Stimulated activated naive CD8-positive, alpha-beta T cell treated with anti-CD3 and anti-CD28 coated beads, Interleukin-15, Interleukin-2, amounts not matched to agents 100 ng/mL and 50 ng/mL, for 24 hours (primary cell): ENCODE data around the gene ZNF543.

Experiments used
- H3K27ac Mint-ChIP-seq: one replicate; pipeline ENCODE4 v1.8.0; 2021; ENCODE audit warnings: mild to moderate bottlenecking, mixed read lengths
- H3K27me3 Mint-ChIP-seq: one replicate; pipeline ENCODE4 v1.8.0; 2021; ENCODE audit warnings: mixed read lengths
- H3K36me3 Mint-ChIP-seq: one replicate; pipeline ENCODE4 v1.8.0; 2021; ENCODE audit warnings: low read depth, mixed read lengths
- H3K4me1 Mint-ChIP-seq: one replicate; pipeline ENCODE4 v1.8.0; 2021; ENCODE audit warnings: low read depth, mixed read lengths
- H3K4me3 Mint-ChIP-seq: one replicate; pipeline ENCODE4 v1.8.0; 2021; ENCODE audit warnings: mild to moderate bottlenecking, mixed read lengths
- H3K9me3 Mint-ChIP-seq: one replicate; pipeline ENCODE4 v1.8.0; 2021; ENCODE audit warnings: mixed read lengths

The ZNF543 gene

GRCh38 chr19:57302727-57303401 lies 17.4 kb upstream of the ZNF543 start:
- no peak overlapping the region for H3K4me3 Mint-ChIP-seq
- H3K27ac Mint-ChIP-seq: no peak overlapping the region
- peaks cover 69% of the 10 kb centered on the region for H3K36me3 Mint-ChIP-seq
- peaks cover 15% of the 10 kb centered on the region for H3K4me1 Mint-ChIP-seq
- peaks cover 9% of the 10 kb centered on the region for H3K9me3 Mint-ChIP-seq
- H3K27me3 Mint-ChIP-seq: no peaks in the 10 kb centered on the region

GRCh38 chr19:57305056-57305455 lies 15.2 kb upstream of the ZNF543 start:
- H3K9me3 Mint-ChIP-seq: peaks cover 12% of the 10 kb centered on the region
- no peaks in the 10 kb centered on the region for H3K27me3 Mint-ChIP-seq
- H3K4me1 Mint-ChIP-seq: peaks cover 17% of the 10 kb centered on the region
- H3K4me3 Mint-ChIP-seq: no peak overlapping the region
- peaks cover 59% of the 10 kb centered on the region for H3K36me3 Mint-ChIP-seq
- H3K27ac Mint-ChIP-seq: no peak overlapping the region

- Mint-ChIP-seq H3K27me3 (no peaks in the 10 kb centered on the region), H3K9me3 (peaks cover 18% of the 10 kb centered on the region), H3K4me3 (no peak overlapping the region), H3K36me3 (peaks cover 27% of the 10 kb centered on the region), H3K4me1 (peaks cover 11% of the 10 kb centered on the region), H3K27ac (no peak overlapping the region)
Measured at GRCh38 chr19:57308514-57308913, 11.8 kb upstream of the ZNF543 start.

- H3K36me3 Mint-ChIP-seq: peaks cover 21% of the 10 kb centered on the region
- H3K4me1 Mint-ChIP-seq: peaks cover 5% of the 10 kb centered on the region
- no peak overlapping the region for H3K4me3 Mint-ChIP-seq
- peaks cover 10% of the 10 kb centered on the region for H3K27me3 Mint-ChIP-seq
- no peak overlapping the region for H3K27ac Mint-ChIP-seq
- H3K9me3 Mint-ChIP-seq: peaks cover 28% of the 10 kb centered on the region
Measured at GRCh38 chr19:57310792-57311191, 9.5 kb upstream of the ZNF543 start.

GRCh38 chr19:57314146-57314545 lies 6.1 kb upstream of the ZNF543 start:
- Mint-ChIP-seq H3K4me3 (no peak overlapping the region), H3K4me1 (peaks cover 5% of the 10 kb centered on the region), H3K27ac (no peak overlapping the region), H3K27me3 (peaks cover 34% of the 10 kb centered on the region), H3K9me3 (peaks cover 27% of the 10 kb centered on the region), H3K36me3 (peaks cover 16% of the 10 kb centered on the region)

- peaks cover 14% of the 10 kb centered on the region for H3K36me3 Mint-ChIP-seq
- peaks cover 19% of the 10 kb centered on the region for H3K9me3 Mint-ChIP-seq
- H3K4me1 Mint-ChIP-seq: peaks cover 20% of the 10 kb centered on the region
- peaks cover 34% of the 10 kb centered on the region for H3K27me3 Mint-ChIP-seq
- no peak overlapping the region for H3K4me3 Mint-ChIP-seq
- H3K27ac Mint-ChIP-seq: no peak overlapping the region
Measured at GRCh38 chr19:57317503-57317902, 2.8 kb upstream of the ZNF543 start.

- H3K9me3 Mint-ChIP-seq: peaks cover 28% of the 10 kb centered on the region
- H3K27ac Mint-ChIP-seq: peak overlapping the region; percentile 83
- peaks cover 37% of the 10 kb centered on the region for H3K36me3 Mint-ChIP-seq
- H3K27me3 Mint-ChIP-seq: peaks cover 34% of the 10 kb centered on the region
- H3K4me1 Mint-ChIP-seq: peaks cover 25% of the 10 kb centered on the region
- peak overlapping the region; percentile 90 for H3K4me3 Mint-ChIP-seq
Measured at GRCh38 chr19:57319869-57320179, 448 bp upstream of the ZNF543 start.

- Mint-ChIP-seq H3K4me1 (peaks cover 25% of the 10 kb centered on the region), H3K4me3 (peak overlapping the region; percentile 90), H3K27me3 (peaks cover 21% of the 10 kb centered on the region), H3K36me3 (peaks cover 42% of the 10 kb centered on the region), H3K9me3 (peaks cover 18% of the 10 kb centered on the region), H3K27ac (peak overlapping the region; percentile 83)
Measured at GRCh38 chr19:57321116-57321515, 844 bp downstream of the ZNF543 start.

GRCh38 chr19:57321751-57322150 lies 1.5 kb downstream of the ZNF543 start:
- peaks cover 25% of the 10 kb centered on the region for H3K4me1 Mint-ChIP-seq
- peaks cover 14% of the 10 kb centered on the region for H3K27me3 Mint-ChIP-seq
- peak overlapping the region; percentile 90 for H3K4me3 Mint-ChIP-seq
- peaks cover 15% of the 10 kb centered on the region for H3K9me3 Mint-ChIP-seq
- H3K27ac Mint-ChIP-seq: no peak overlapping the region
- peaks cover 48% of the 10 kb centered on the region for H3K36me3 Mint-ChIP-seq

GRCh38 chr19:57324992-57325391 lies 4.7 kb downstream of the ZNF543 start:
- peaks cover 35% of the 10 kb centered on the region for H3K9me3 Mint-ChIP-seq

GRCh38 chr19:57327993-57328392 lies 7.7 kb downstream of the ZNF543 start:
- peaks cover 39% of the 10 kb centered on the region for H3K9me3 Mint-ChIP-seq
- H3K36me3 Mint-ChIP-seq: peaks cover 91% of the 10 kb centered on the region

More at GRCh38 chr19:57324992-57325391, 4.7 kb downstream of the ZNF543 start:
- Mint-ChIP-seq H3K36me3 (peaks cover 81% of the 10 kb centered on the region), H3K27ac (no peak overlapping the region), H3K4me1 (peaks cover 21% of the 10 kb centered on the region), H3K27me3 (no peaks in the 10 kb centered on the region), H3K4me3 (no peak overlapping the region)

GRCh38 chr19:57334191-57334590 lies 13.9 kb downstream of the ZNF543 start:
- Mint-ChIP-seq H3K36me3 (peaks cover 55% of the 10 kb centered on the region), H3K27ac (no peak overlapping the region)

More at GRCh38 chr19:57327993-57328392, 7.7 kb downstream of the ZNF543 start:
- no peak overlapping the region for H3K27ac Mint-ChIP-seq
- H3K4me3 Mint-ChIP-seq: no peak overlapping the region
- H3K27me3 Mint-ChIP-seq: no peaks in the 10 kb centered on the region
- H3K4me1 Mint-ChIP-seq: no peaks in the 10 kb centered on the region

GRCh38 chr19:57338877-57339276 lies 18.6 kb downstream of the ZNF543 start:
- Mint-ChIP-seq H3K4me1 (no peaks in the 10 kb centered on the region), H3K36me3 (peaks cover 21% of the 10 kb centered on the region), H3K9me3 (peaks cover 21% of the 10 kb centered on the region), H3K27ac (no peak overlapping the region), H3K27me3 (no peaks in the 10 kb centered on the region), H3K4me3 (no peak overlapping the region)

More at GRCh38 chr19:57334191-57334590, 13.9 kb downstream of the ZNF543 start:
- Mint-ChIP-seq H3K27me3 (no peaks in the 10 kb centered on the region), H3K9me3 (peaks cover 28% of the 10 kb centered on the region), H3K4me3 (no peak overlapping the region), H3K4me1 (no peaks in the 10 kb centered on the region)

- peaks cover 10% of the 10 kb centered on the region for H3K27me3 Mint-ChIP-seq
- H3K27ac Mint-ChIP-seq: no peak overlapping the region
- H3K36me3 Mint-ChIP-seq: peaks cover 5% of the 10 kb centered on the region
- no peaks in the 10 kb centered on the region for H3K4me1 Mint-ChIP-seq
- H3K9me3 Mint-ChIP-seq: peaks cover 24% of the 10 kb centered on the region
- H3K4me3 Mint-ChIP-seq: no peak overlapping the region
Measured at GRCh38 chr19:57342582-57342981, 22.3 kb downstream of the ZNF543 start.

- Mint-ChIP-seq H3K4me1 (peaks cover 28% of the 10 kb centered on the region), H3K36me3 (peaks cover 22% of the 10 kb centered on the region), H3K27ac (no peak overlapping the region), H3K4me3 (no peak overlapping the region), H3K9me3 (peaks cover 17% of the 10 kb centered on the region), H3K27me3 (peaks cover 10% of the 10 kb centered on the region)
Measured at GRCh38 chr19:57348136-57348535, 27.9 kb downstream of the ZNF543 start.
